H9 (cell line): ENCODE results near the gene WFDC2. TPM values are rescaled to one million over a fixed set of nuclear protein-coding genes. Genes with fewer than 3 reads are reported as not detected.

Experiments
- DNase-seq: peaks from one replicate; pipeline ENCODE4 v3.0.0-alpha.2; 2017
- H2AFZ ChIP-seq: one replicate; pipeline ENCODE4 v1.6.1; 2013; ENCODE audit warnings: mild to moderate bottlenecking, low read length, control low read depth, moderate library complexity
- H2AK5ac ChIP-seq: 2 replicates; pipeline ENCODE4 v1.6.1; 2013; ENCODE audit warnings: low read length, control low read depth, mixed read lengths; ENCODE audit not compliant: insufficient read length
- H2BK120ac ChIP-seq: one replicate; pipeline ENCODE4 v1.6.1; 2013; ENCODE audit warnings: low read depth, mild to moderate bottlenecking, low read length, control low read depth, inconsistent platforms; ENCODE audit not compliant: poor library complexity, severe bottlenecking
- H2BK12ac ChIP-seq: 2 replicates; pipeline ENCODE4 v1.6.1; 2013; ENCODE audit warnings: low read length, control low read depth, mixed read lengths, low read depth; ENCODE audit not compliant: insufficient read length
- H2BK15ac ChIP-seq: 2 replicates; pipeline ENCODE4 v1.6.1; 2013; ENCODE audit warnings: low read depth, low read length, control low read depth
- H2BK20ac ChIP-seq: one replicate; pipeline ENCODE4 v1.6.1; 2013; ENCODE audit warnings: low read depth, mild to moderate bottlenecking, low read length, control low read depth, inconsistent platforms; ENCODE audit not compliant: poor library complexity, severe bottlenecking
- H2BK5ac ChIP-seq: 2 replicates; pipeline ENCODE4 v1.6.1; 2013; ENCODE audit warnings: low read length, control low read depth, mixed read lengths; ENCODE audit not compliant: insufficient read length
- H3K14ac ChIP-seq: 2 replicates; pipeline ENCODE4 v1.6.1; 2013; ENCODE audit warnings: low read length, control low read depth; ENCODE audit not compliant: insufficient read depth
- H3K18ac ChIP-seq: 2 replicates; pipeline ENCODE4 v1.6.1; 2013; ENCODE audit warnings: low read depth, mild to moderate bottlenecking, mixed read lengths, low read length, control low read depth; ENCODE audit not compliant: insufficient read length
- H3K23ac ChIP-seq: 2 replicates; pipeline ENCODE4 v1.6.1; 2013; ENCODE audit warnings: low read length, control low read depth, mixed read lengths, low read depth; ENCODE audit not compliant: insufficient read length
- H3K23me2 ChIP-seq: 2 replicates; pipeline ENCODE4 v1.6.1; 2013; ENCODE audit warnings: low read depth, mild to moderate bottlenecking, mixed read lengths, low read length, control low read depth; ENCODE audit not compliant: insufficient read length, poor library complexity, severe bottlenecking
- H3K27ac ChIP-seq: 2 replicates; pipeline ENCODE4 v1.5.1; 2013; ENCODE audit warnings: low read length, control low read depth, mixed read lengths, low read depth; ENCODE audit not compliant: insufficient read length
- H3K27me3 ChIP-seq: 2 replicates; pipeline ENCODE4 v1.6.1; 2013; ENCODE audit warnings: low read length, control low read depth, inconsistent platforms; ENCODE audit not compliant: insufficient read depth
- H3K4ac ChIP-seq: 2 replicates; pipeline ENCODE4 v1.6.1; 2013; ENCODE audit warnings: low read depth, mild to moderate bottlenecking, control low read depth, inconsistent platforms, low read length, moderate library complexity
- H3K4me1 ChIP-seq: 2 replicates; pipeline ENCODE4 v1.6.1; 2013; ENCODE audit warnings: low read length, control low read depth, inconsistent platforms; ENCODE audit not compliant: insufficient read depth
- H3K4me2 ChIP-seq: 2 replicates; pipeline ENCODE4 v1.6.1; 2013; ENCODE audit warnings: low read length, control low read depth, mixed read lengths; ENCODE audit not compliant: insufficient read length, insufficient read depth
- H3K56ac ChIP-seq: 2 replicates; pipeline ENCODE4 v1.6.1; 2013; ENCODE audit warnings: low read depth, mild to moderate bottlenecking, mixed read lengths, low read length, control low read depth; ENCODE audit not compliant: insufficient read length
- H3K79me1 ChIP-seq: 2 replicates; pipeline ENCODE4 v1.6.1; 2013; ENCODE audit warnings: low read depth, mild to moderate bottlenecking, moderate library complexity, low read length, control low read depth, inconsistent platforms; ENCODE audit not compliant: insufficient read depth, poor library complexity, severe bottlenecking
- H3K79me2 ChIP-seq: 2 replicates; pipeline ENCODE4 v1.6.1; 2013; ENCODE audit warnings: low read length, control low read depth, inconsistent platforms; ENCODE audit not compliant: insufficient read depth
- H3K9ac ChIP-seq: 2 replicates; pipeline ENCODE4 v1.6.1; 2013; ENCODE audit warnings: low read length, control low read depth, mixed read lengths; ENCODE audit not compliant: insufficient read length; ENCODE audit errors: extremely low read depth
- H3K9me3 ChIP-seq: one replicate; pipeline ENCODE4 v1.6.1; 2013; ENCODE audit warnings: low read depth, low read length, inconsistent platforms; ENCODE audit not compliant: control insufficient read depth
- H3T11ph ChIP-seq: one replicate; pipeline ENCODE4 v1.6.1; 2013; ENCODE audit warnings: mild to moderate bottlenecking, low read length, control low read depth, inconsistent platforms
- H4K20me1 ChIP-seq: one replicate; pipeline ENCODE4 v1.6.1; 2013; ENCODE audit not compliant: control insufficient read depth, insufficient read length, insufficient read depth
- H4K5ac ChIP-seq: 2 replicates; pipeline ENCODE4 v1.6.1; 2013; ENCODE audit warnings: low read depth, mild to moderate bottlenecking, mixed read lengths, low read length, control low read depth; ENCODE audit not compliant: insufficient read length
- H4K8ac ChIP-seq: replicated peaks from 2 replicates; pipeline ENCODE4 v1.6.1; 2013; ENCODE audit warnings: low read length, control low read depth, mixed read lengths, low read depth; ENCODE audit not compliant: insufficient read length
- H4K91ac ChIP-seq: 2 replicates; pipeline ENCODE4 v1.6.1; 2013; ENCODE audit warnings: low read depth, mild to moderate bottlenecking, moderate library complexity, mixed read lengths, low read length, control low read depth; ENCODE audit not compliant: insufficient read length
- H3K27ac Mint-ChIP-seq, 3 experiments: 2 replicates in 2 of 3; 3 replicates in 1 of 3; pipeline ENCODE4 v1.8.0; 2020 to 2021; ENCODE audit warnings: mixed read lengths in 3 of 3, mild to moderate bottlenecking in 1 of 3, moderate library complexity in 1 of 3
- H3K27me3 Mint-ChIP-seq: 2 replicates; pipeline ENCODE4 v1.8.0; 2021; ENCODE audit warnings: low read depth, mild to moderate bottlenecking, moderate library complexity, mixed read lengths
- H3K36me3 Mint-ChIP-seq, 3 experiments: 2 replicates in 2 of 3; 3 replicates in 1 of 3; pipeline ENCODE4 v1.8.0; 2020 to 2021; ENCODE audit warnings: low read depth in 3 of 3, mixed read lengths in 3 of 3; ENCODE audit not compliant: insufficient read depth in 1 of 3
- H3K4me1 Mint-ChIP-seq, 2 experiments: 2 replicates each; pipeline ENCODE4 v1.8.0; 2020; ENCODE audit warnings: mixed read lengths in 2 of 2
- H3K4me3 Mint-ChIP-seq, 2 experiments: 2 replicates in 1 of 2; 3 replicates in 1 of 2; pipeline ENCODE4 v1.8.0; 2020 to 2021; ENCODE audit warnings: mild to moderate bottlenecking in 2 of 2, mixed read lengths in 2 of 2, moderate library complexity in 1 of 2
- H3K9me3 Mint-ChIP-seq, 2 experiments: 2 replicates in 1 of 2; 3 replicates in 1 of 2; pipeline ENCODE4 v1.8.0; 2020; ENCODE audit warnings: mild to moderate bottlenecking in 2 of 2, mixed read lengths in 2 of 2, moderate library complexity in 1 of 2
- WGBS: extraction: QIAGEN DNeasy Blood & Tissue Kit; methylation state at CpG from one replicate; pipeline ENCODE4 v1.1.7; 2013; ENCODE audit warnings: missing lambda C conversion rate, low lambda C conversion rate, mixed read lengths; ENCODE audit not compliant: insufficient read length; ENCODE audit errors: extremely low coverage; 5-methylcytosine and 5-hydroxymethylcytosine counted together
- total RNA-seq: library from RNA; stranded (reverse); gene quantifications from 2 replicates; pipeline ENCODE4 v1.2.1, GENCODE V29; 2021
- TF ChIP-seq, protein P1 (sequence below): fragments of 200-600 bp; sonication (generic); conservative IDR thresholded peaks from 3 replicates; pipeline ENCODE4 v1.8.0; 2021; ENCODE audit warnings: antibody characterized with exemption, mild to moderate bottlenecking

Gene WFDC2
- total RNA-seq, 1 experiment from 2014 or later: 57.1 TPM

DNA sequence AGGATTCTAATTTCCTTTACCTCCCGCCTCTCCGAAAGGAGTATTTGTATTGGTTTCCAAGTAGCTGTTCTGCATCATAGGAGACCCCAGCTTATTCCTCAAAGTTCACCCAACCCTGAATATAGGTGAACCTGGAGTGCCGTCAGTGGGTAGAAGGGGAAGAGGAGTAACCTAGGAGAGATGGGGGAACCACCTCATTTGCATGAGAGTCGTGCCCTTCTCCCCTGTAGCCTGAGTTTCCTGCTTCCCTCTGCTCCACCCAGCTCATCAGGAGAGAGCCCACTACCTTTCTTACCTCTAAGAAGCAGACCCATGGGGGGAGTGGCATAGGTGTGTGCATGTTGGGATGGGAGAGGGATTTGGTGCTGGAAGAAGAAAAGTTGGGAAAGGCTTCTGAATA lies 17.3 kb upstream of the WFDC2 start:
- no peak overlapping the region for H3K4me2 ChIP-seq
- H4K5ac ChIP-seq: no peak overlapping the region
- Mint-ChIP-seq H3K4me3 (no peak overlapping the region), H3K36me3 (no peaks in the 10 kb centered on the region), H3K27ac (no peak overlapping the region), H3K9me3 (no peaks in the 10 kb centered on the region), H3K27me3 (peaks cover 8% of the 10 kb centered on the region; the same call in 1 of the 2 replicates), H3K4me1 (peaks cover 9 to 13% of the 10 kb centered on the region in 2 experiments; a peak in 3 of 4 replicates)
- no peaks in the 10 kb centered on the region for H3K9me3 ChIP-seq
- no peaks in the 10 kb centered on the region for H3K79me1 ChIP-seq
- no peak overlapping the region for H3K23ac ChIP-seq
- no peak for DNase-seq
- H3T11ph ChIP-seq: no peak overlapping the region
- H3K14ac ChIP-seq: no peak overlapping the region
- H2BK5ac ChIP-seq: no peak overlapping the region
- no peak overlapping the region for H2BK20ac ChIP-seq
- no peaks in the 10 kb centered on the region for H3K79me2 ChIP-seq
- TF ChIP-seq, protein P1, sequence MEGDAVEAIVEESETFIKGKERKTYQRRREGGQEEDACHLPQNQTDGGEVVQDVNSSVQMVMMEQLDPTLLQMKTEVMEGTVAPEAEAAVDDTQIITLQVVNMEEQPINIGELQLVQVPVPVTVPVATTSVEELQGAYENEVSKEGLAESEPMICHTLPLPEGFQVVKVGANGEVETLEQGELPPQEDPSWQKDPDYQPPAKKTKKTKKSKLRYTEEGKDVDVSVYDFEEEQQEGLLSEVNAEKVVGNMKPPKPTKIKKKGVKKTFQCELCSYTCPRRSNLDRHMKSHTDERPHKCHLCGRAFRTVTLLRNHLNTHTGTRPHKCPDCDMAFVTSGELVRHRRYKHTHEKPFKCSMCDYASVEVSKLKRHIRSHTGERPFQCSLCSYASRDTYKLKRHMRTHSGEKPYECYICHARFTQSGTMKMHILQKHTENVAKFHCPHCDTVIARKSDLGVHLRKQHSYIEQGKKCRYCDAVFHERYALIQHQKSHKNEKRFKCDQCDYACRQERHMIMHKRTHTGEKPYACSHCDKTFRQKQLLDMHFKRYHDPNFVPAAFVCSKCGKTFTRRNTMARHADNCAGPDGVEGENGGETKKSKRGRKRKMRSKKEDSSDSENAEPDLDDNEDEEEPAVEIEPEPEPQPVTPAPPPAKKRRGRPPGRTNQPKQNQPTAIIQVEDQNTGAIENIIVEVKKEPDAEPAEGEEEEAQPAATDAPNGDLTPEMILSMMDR: no peak
- H3K18ac ChIP-seq: no peak overlapping the region
- no peaks in the 10 kb centered on the region for H4K20me1 ChIP-seq
- no peak overlapping the region for H3K9ac ChIP-seq
- H3K27ac ChIP-seq: no peak overlapping the region
- H3K4me1 ChIP-seq: no peaks in the 10 kb centered on the region
- H4K91ac ChIP-seq: no peak overlapping the region
- H2AFZ ChIP-seq: no peak overlapping the region
- no peak overlapping the region for H2BK12ac ChIP-seq
- H2BK120ac ChIP-seq: no peak overlapping the region
- H3K4ac ChIP-seq: no peak overlapping the region
- H3K23me2 ChIP-seq: no peaks in the 10 kb centered on the region
- no peak overlapping the region for H3K56ac ChIP-seq
- WGBS: no CpG with 5 or more reads among the region's 4 CpGs
- no peak overlapping the region for H4K8ac ChIP-seq
- no peak overlapping the region for H2AK5ac ChIP-seq
- H3K27me3 ChIP-seq: no peaks in the 10 kb centered on the region
- no peak overlapping the region for H2BK15ac ChIP-seq
